Gastrocnemius medialis (tissue), 4 donors: ENCODE results near the gene IFT81. TPM values are rescaled to one million over a fixed set of nuclear protein-coding genes. Genes with fewer than 3 reads are reported as not detected.
"Not testable (repeated sequence)": the region's sequence is repeated elsewhere in the genome, so short reads cannot be mapped to it uniquely, and the experiment has no call there.

Experiments
- ATAC-seq, 2 donors: fragments of 150-250 bp; one replicate each; pipeline ENCODE4 v1.9.1; 2016
- DNase-seq, 2 donors: peaks; one replicate each; pipeline ENCODE4 v3.0.0-alpha.2; 2019
- H3K27ac ChIP-seq, 4 donors: fragments of 200-600 bp; sonication (generic); 1 replicate in 1 of 4; 2 replicates in 3 of 4; pipeline ENCODE4 v1.5.1; 2016 to 2018; ENCODE audit warnings: mild to moderate bottlenecking in 2 of 4, moderate library complexity in 1 of 4
- H3K27me3 ChIP-seq, 3 donors: fragments of 200-600 bp; sonication (generic) in 2 of 3; 1 replicate in 1 of 3; 2 replicates in 2 of 3; pipeline versions ENCODE4 v1.5.1 to v1.6.0; 2016 to 2019; ENCODE audit warnings: mild to moderate bottlenecking in 1 of 3, moderate library complexity in 1 of 3
- H3K36me3 ChIP-seq, 2 donors: fragments of 200-600 bp; sonication (generic) in 1 of 2; one replicate each; pipeline ENCODE4 v1.5.1; 2017 to 2018
- H3K4me1 ChIP-seq, 2 donors: fragments of 200-600 bp; sonication (generic) in 1 of 2; one replicate each; pipeline ENCODE4 v1.5.1; 2016 to 2017; ENCODE audit warnings: mild to moderate bottlenecking in 2 of 2
- H3K4me3 ChIP-seq, 4 donors: fragments of 200-600 bp; sonication (generic) in 3 of 4; 1 replicate in 1 of 4; 2 replicates in 3 of 4; pipeline ENCODE4 v1.5.1; 2016 to 2019; ENCODE audit warnings: mild to moderate bottlenecking in 2 of 4
- H3K9me3 ChIP-seq, 3 donors: fragments of 200-600 bp; sonication (generic) in 2 of 3; 1 replicate in 1 of 3; 2 replicates in 2 of 3; pipeline ENCODE4 v1.5.1; 2016 to 2019
- CTCF ChIP-seq, 5 experiments: fragments of 450-650 bp in 3 of 5; fragments of 200-600 bp in 2 of 5; sonication (generic) in 2 of 5; IDR thresholded peaks in 4 of 5; conservative IDR thresholded peaks in 1 of 5; 1 replicate in 4 of 5; 2 replicates in 1 of 5; pipeline ENCODE4 v1.5.1; 2016 to 2019; ENCODE audit warnings: antibody characterized with exemption in 5 of 5, mild to moderate bottlenecking in 3 of 5, moderate library complexity in 3 of 5
- POLR2A ChIP-seq, 2 donors: fragments of 450-650 bp; IDR thresholded peaks; one replicate each; pipeline ENCODE4 v1.6.1; 2017; ENCODE audit warnings: antibody characterized with exemption in 2 of 2, mild to moderate bottlenecking in 2 of 2, moderate library complexity in 2 of 2
- in situ Hi-C, 4 donors: fragments of 200-750 bp; cut with MboI; loops; one replicate each; pipeline versions ENCODE4 v1.15.0 to v1.8.0; 2017; ENCODE audit warnings: low sequenced_read_pairs in 4 of 4
- intact Hi-C: fragments of 100-400 bp; cut with DNase I; formaldehyde crosslinking; loops from one replicate; pipeline ENCODE4 v1.15.1; 2023; ENCODE audit warnings: low total_unique reads
- total RNA-seq, 4 donors: library from RNA; depleted of rRNA; stranded (reverse); fragments of >200 nt; gene quantifications; one replicate each; pipeline versions ENCODE4 v1.1.0 to v1.2.3, GENCODE V29; 2016

Gene IFT81
- total RNA-seq, 4 donors from 2014 or later: 3.3 to 4.5 (median 3.7) TPM

DNA sequence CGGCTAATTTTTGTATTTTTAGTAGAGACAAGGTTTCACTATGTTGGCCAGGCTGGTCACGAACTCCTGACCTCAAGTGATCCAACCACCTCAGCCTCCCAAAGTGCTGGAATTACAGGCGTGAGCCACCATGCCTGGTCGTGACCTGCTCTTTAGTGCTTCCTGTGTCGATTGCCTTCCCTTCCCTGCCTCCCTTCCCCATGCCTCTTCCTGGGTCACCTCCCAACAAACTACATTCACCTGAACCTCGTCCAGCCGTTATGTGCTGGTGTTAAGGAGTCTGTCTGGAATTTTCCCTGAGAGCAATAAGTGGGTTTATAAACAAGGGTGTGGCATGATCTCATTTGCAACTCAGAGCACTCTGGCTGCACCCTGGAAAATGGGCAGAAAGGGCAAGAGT, 43.7 kb upstream of the IFT81 start:
- Histone ChIP-seq H3K4me3 (no peak overlapping the region), H3K27ac (no peak overlapping the region), H3K36me3 (no peaks in the 10 kb centered on the region), H3K27me3 (no peaks in the 10 kb centered on the region), H3K9me3 (no peaks in the 10 kb centered on the region), H3K4me1 (no peaks in the 10 kb centered on the region)
- ATAC-seq: no peak
- DNase-seq: no peak
- intact Hi-C loops: no loop called here
- in situ Hi-C loops: no loop called here
- TF ChIP-seq CTCF (IDR thresholded peaks at IDR 0.05 in 4 of 5, conservative IDR thresholded peaks at IDR 0.05 in 1 of 5) (no peak), POLR2A (IDR thresholded peaks at IDR 0.05) (no peak)

DNA sequence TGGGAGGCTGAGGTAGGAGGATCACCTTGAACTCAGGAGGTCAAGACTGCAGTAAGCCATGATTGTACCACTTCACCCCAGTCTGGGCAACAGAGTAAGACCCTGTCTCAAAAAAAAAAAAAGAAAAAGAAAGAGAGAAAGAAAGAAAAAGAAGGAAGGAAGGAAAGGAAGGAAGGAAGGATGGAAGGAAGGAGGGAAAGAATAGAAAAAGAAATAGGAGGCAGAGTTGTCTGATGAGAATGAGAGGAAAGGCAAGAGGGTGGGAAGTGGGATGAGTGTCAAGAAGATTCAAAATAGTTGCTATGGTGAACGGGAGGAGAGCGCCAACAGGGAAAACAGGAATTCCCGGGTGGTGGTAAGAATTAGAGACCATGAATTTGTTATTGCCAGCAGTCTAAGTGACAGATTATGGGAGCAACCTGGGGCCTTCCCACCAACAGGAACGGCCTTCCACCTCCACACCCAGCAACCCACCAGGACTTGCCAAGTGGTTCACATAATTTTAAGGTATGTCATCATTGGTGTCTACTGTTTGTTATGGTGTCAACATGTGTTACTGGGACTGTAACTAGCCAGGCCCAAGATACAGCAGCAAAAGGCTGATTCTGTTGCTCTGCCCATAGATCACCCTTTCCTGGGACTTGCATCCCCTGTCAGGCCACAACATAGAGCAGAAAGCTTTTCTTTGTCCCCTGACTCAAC, 39.7 kb upstream of the IFT81 start:
- TF ChIP-seq POLR2A (IDR thresholded peaks at IDR 0.05) (no peak), CTCF (IDR thresholded peaks at IDR 0.05 in 4 of 5, conservative IDR thresholded peaks at IDR 0.05 in 1 of 5) (no peak)

DNA sequence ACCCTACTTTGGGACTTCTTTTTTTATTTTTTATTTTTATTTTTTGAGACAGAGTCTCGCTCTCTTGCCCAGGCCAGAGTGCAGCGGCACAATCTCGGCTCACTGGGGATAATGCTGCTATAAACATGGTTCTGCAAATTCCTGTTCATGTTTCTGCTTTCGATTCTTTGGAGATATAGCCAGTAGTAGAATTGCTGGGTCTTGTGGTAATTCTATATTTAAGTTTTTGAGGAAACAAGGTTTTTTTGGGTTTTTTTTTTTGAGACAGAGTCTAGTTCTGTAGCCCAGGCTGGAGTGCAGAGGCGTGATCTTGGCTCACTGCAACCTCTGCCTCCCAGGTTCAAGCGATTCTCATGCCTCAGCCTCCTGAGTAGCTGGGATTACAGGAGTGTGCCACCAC, 35.9 kb upstream of the IFT81 start:
- H3K27ac ChIP-seq, H3K4me1 ChIP-seq, intact Hi-C loops, H3K4me3 ChIP-seq, H3K27me3 ChIP-seq, in situ Hi-C loops, H3K36me3 ChIP-seq, DNase-seq, ATAC-seq, H3K9me3 ChIP-seq: not testable (repeated sequence)

More for the DNA sequence above, 39.7 kb upstream of the IFT81 start:
- in situ Hi-C loops: no loop called here
- Histone ChIP-seq H3K27me3 (no peaks in the 10 kb centered on the region), H3K27ac (no peak overlapping the region), H3K4me1 (no peaks in the 10 kb centered on the region), H3K9me3 (no peaks in the 10 kb centered on the region), H3K36me3 (no peaks in the 10 kb centered on the region), H3K4me3 (no peak overlapping the region)
- ATAC-seq (no peak), DNase-seq (no peak)
- intact Hi-C loops: no loop called here

DNA sequence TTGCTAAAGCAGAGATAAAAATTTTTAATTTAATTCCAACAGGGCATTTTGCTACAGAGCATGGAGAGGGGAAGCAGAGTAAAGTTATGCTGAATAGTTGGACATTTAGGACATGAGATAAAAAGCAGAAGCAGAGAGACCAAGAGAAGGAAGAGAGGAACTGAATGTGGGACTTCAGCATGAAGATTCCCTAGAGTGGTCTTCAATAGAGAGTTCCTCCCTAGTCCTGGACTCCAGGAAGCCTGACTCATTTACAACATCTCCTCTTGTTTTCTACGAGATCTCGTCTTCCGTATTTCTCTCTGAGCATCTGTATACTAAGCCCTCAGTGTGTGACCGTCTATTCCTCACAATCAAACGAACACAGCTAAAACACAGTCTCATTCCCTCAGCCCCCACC, 35.2 kb upstream of the IFT81 start:
- no peak for DNase-seq
- in situ Hi-C loops: no loop called here

More for the DNA sequence above, 35.2 kb upstream of the IFT81 start:
- Histone ChIP-seq H3K27ac (no peak overlapping the region), H3K9me3 (no peaks in the 10 kb centered on the region), H3K36me3 (no peaks in the 10 kb centered on the region), H3K4me3 (no peak overlapping the region), H3K27me3 (no peaks in the 10 kb centered on the region), H3K4me1 (no peaks in the 10 kb centered on the region)
- intact Hi-C loops: no loop called here
- TF ChIP-seq POLR2A (IDR thresholded peaks at IDR 0.05) (no peak), CTCF (IDR thresholded peaks at IDR 0.05 in 4 of 5, conservative IDR thresholded peaks at IDR 0.05 in 1 of 5) (no peak)
- ATAC-seq: peak; percentile 33 to 50
